K562 (cell line): ENCODE measurements around the gene PNKD. TPM values are rescaled to one million over a fixed set of nuclear protein-coding genes. Genes with fewer than 3 reads are reported as not detected.

Experiments
- BMI1 ChIP-seq: fragments of 150-350 bp; IDR thresholded peaks from 2 replicates; pipeline ENCODE4 v1.6.1; 2014; ENCODE audit warnings: low read length
- CEBPB ChIP-seq: fragments of 450-650 bp; IDR thresholded peaks from 2 replicates; pipeline ENCODE4 v1.6.1; 2016; ENCODE audit warnings: missing genetic modification characterization, missing compliant biosample characterization
- CHD7 ChIP-seq: fragments of 200-600 bp; sonication (generic); IDR thresholded peaks from one replicate; pipeline ENCODE4 v1.6.1; 2012; ENCODE audit warnings: mild to moderate bottlenecking, low read depth, low read length, inconsistent platforms
- LCOR ChIP-seq: sonication (generic); formaldehyde crosslinking; IDR thresholded peaks from 2 replicates; pipeline ENCODE4 v1.8.0; 2022; ENCODE audit warnings: mild to moderate bottlenecking, missing genetic modification reagents
- MCM2 ChIP-seq: fragments of 450-650 bp; IDR thresholded peaks from 2 replicates; pipeline ENCODE4 v1.6.1; 2017; ENCODE audit warnings: low read depth, mild to moderate bottlenecking
- NCOA6 ChIP-seq: fragments of 450-650 bp; IDR thresholded peaks from 2 replicates; pipeline ENCODE4 v1.6.1; 2017; ENCODE audit warnings: mild to moderate bottlenecking
- RBM22 ChIP-seq: fragments of 200-400 bp; formaldehyde crosslinking; IDR thresholded peaks from 2 replicates; pipeline ENCODE4 v1.6.1; 2018; ENCODE audit warnings: low read length, low read depth; ENCODE audit not compliant: poor library complexity, severe bottlenecking
- SFPQ ChIP-seq: fragments of 200-400 bp; formaldehyde crosslinking; IDR thresholded peaks from 2 replicates; pipeline ENCODE4 v1.6.1; 2017; ENCODE audit warnings: mild to moderate bottlenecking, low read depth, low read length, moderate library complexity
- SIX5 ChIP-seq, 2 experiments: IDR thresholded peaks; 2 replicates each; pipeline ENCODE4 v1.6.1; 2011; ENCODE audit warnings: low read length in 2 of 2, borderline replicate concordance in 1 of 2, low read depth in 1 of 2, mild to moderate bottlenecking in 1 of 2, moderate library complexity in 1 of 2; ENCODE audit not compliant: insufficient read depth in 1 of 2
- SREBF2 ChIP-seq: sonication (generic); formaldehyde crosslinking; IDR thresholded peaks from 2 replicates; pipeline ENCODE4 v1.4.0; 2020; ENCODE audit warnings: mild to moderate bottlenecking, missing genetic modification reagents
- THAP7 ChIP-seq: fragments of 250-450 bp; sonication (Bioruptor Pico); IDR thresholded peaks from 2 replicates; pipeline ENCODE4 v1.5.0; 2021
- TRIM25 ChIP-seq: fragments of 450-650 bp; IDR thresholded peaks from 2 replicates; pipeline ENCODE4 v1.7.0; 2016; ENCODE audit warnings: borderline replicate concordance
- polyA plus RNA-seq, 8 experiments: library from polyadenylated mRNA; depleted of rRNA in 4 of 8; stranded (reverse) in 5 of 8; unstranded in 3 of 8; fragments of >200 nt; fragmentation: Nextera tagmentation in 2 of 8; fragmentation: Illumina TruSeq in 1 of 8; extraction: Ambion mirVana in 2 of 8; extraction: Trizol in 1 of 8; gene quantifications; 2 replicates each; pipeline versions ENCODE4 v1.2.1 to v1.2.3, GENCODE V29; 2011 to 2014; ENCODE audit warnings: inconsistent platforms in 1 of 8, missing spikeins in 1 of 8
- total RNA-seq, 7 experiments: library from RNA; depleted of rRNA in 6 of 7; stranded (reverse); fragments of >200 nt in 6 of 7; fragmentation: Illumina TruSeq in 2 of 7; extraction: Trizol in 2 of 7; gene quantifications; 2 replicates each; pipeline versions ENCODE4 v1.2.1 to v1.2.3, GENCODE V29; 2011 to 2021; ENCODE audit warnings: low replicate concordance in 1 of 7

PNKD gene
- total and polyA plus RNA-seq, 9 of the 15 experiments (the other 6 are each of a cell fraction or from before 2014, with no cell fraction given): 26.0 to 105 (median 60.1) TPM

- no peak for TF ChIP-seq LCOR (CRISPR knock-in tag)
- TF ChIP-seq SIX5 (IDR thresholded peaks at IDR 0.05; ENCODE audit: borderline replicate concordance in 1 of 2, insufficient read depth in 1 of 2, low read depth in 1 of 2, low read length in 2 of 2): no peak
- TF ChIP-seq RBM22: no peak
- no peak for TF ChIP-seq CHD7
- no peak for TF ChIP-seq THAP7 (CRISPR knock-in tag)
- TF ChIP-seq CEBPB (tag): peak; percentile 93
- TF ChIP-seq MCM2: no peak
- TF ChIP-seq SFPQ: no peak
- no peak for TF ChIP-seq NCOA6
- TF ChIP-seq TRIM25: no peak
- no peak for TF ChIP-seq SREBF2 (CRISPR knock-in tag)
- TF ChIP-seq BMI1: no peak
These were observed 123.5 kb downstream of the PNKD start (continued) for GRCh38 chr2:218393750-218394290.
